ENCODE data around the gene KCNJ11. TPM values are rescaled to one million over a fixed set of nuclear protein-coding genes. Genes with fewer than 3 reads are reported as not detected.
"Not testable (repeated sequence)": the region's sequence is repeated elsewhere in the genome, so short reads cannot be mapped to it uniquely, and the experiment has no call there.

The KCNJ11 gene
- total and polyA plus RNA-seq, 8 donors: 1.5 to 22.9 (median 7.2) TPM; not detected in 1

GRCh38 chr11:17431139-17431538, 42.7 kb upstream of the KCNJ11 start:
- DNase-seq: no peak
- no peak overlapping the region for H3K27ac ChIP-seq
- H3K9me3 ChIP-seq: no peaks in the 10 kb centered on the region
- peaks cover 0 to 4% (median 0%) of the 10 kb centered on the region in 4 donors for H3K4me1 ChIP-seq
- H3K4me3 ChIP-seq: no peak overlapping the region
- 53 to 64% (median 60%) methylated on average over 6 to 8 of the region's 8 CpGs for WGBS, 5 donors
- peaks cover 0 to 3% (median 0%) of the 10 kb centered on the region in 3 donors for H3K27me3 ChIP-seq
- TF ChIP-seq EP300 (IDR thresholded peaks at IDR 0.05): no peak
- intact Hi-C loops (cut with DNase I; ENCODE audit: low total_unique reads): no loop called here
- no peaks in the 10 kb centered on the region for H3K36me3 ChIP-seq

DNA sequence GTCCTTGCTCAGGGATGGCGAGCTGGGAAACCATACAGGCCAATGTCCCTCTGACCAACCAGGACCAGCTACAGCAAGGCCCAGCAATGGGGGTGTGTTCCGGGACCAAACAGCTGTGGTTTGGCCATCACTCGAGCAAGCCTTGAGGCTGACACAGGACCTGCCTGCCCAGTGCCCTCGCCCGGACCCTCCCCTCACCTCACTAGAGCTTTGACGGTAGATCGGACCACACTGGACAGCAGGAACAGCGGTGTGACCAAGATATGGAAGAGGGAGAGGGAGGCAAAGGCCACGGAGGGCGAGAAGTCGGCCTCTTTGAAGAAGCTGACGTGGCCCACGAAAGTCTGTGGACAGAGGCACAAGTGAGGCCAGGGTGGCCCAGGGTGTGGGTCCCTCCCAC, 42.2 kb upstream of the KCNJ11 start:
- Histone ChIP-seq H3K27me3 (peaks cover 0 to 3% (median 0%) of the 10 kb centered on the region in 3 donors), H3K36me3 (no peaks in the 10 kb centered on the region), H3K4me1 (peaks cover 0 to 4% (median 0%) of the 10 kb centered on the region in 4 donors), H3K9me3 (no peaks in the 10 kb centered on the region), H3K4me3 (no peak overlapping the region), H3K27ac (no peak overlapping the region)
- 86 to 96% (median 90%) methylated on average over 10 to 13 of the region's 13 CpGs for WGBS, 5 donors
- intact Hi-C loops (cut with DNase I; ENCODE audit: low total_unique reads): no loop called here
- no peak for DNase-seq
- no peak for TF ChIP-seq POLR2AphosphoS5 (IDR thresholded peaks at IDR 0.05)
- no peak for TF ChIP-seq POLR2A (IDR thresholded peaks at IDR 0.05)
- TF ChIP-seq EP300 (IDR thresholded peaks at IDR 0.05): no peak
- TF ChIP-seq, protein P1, sequence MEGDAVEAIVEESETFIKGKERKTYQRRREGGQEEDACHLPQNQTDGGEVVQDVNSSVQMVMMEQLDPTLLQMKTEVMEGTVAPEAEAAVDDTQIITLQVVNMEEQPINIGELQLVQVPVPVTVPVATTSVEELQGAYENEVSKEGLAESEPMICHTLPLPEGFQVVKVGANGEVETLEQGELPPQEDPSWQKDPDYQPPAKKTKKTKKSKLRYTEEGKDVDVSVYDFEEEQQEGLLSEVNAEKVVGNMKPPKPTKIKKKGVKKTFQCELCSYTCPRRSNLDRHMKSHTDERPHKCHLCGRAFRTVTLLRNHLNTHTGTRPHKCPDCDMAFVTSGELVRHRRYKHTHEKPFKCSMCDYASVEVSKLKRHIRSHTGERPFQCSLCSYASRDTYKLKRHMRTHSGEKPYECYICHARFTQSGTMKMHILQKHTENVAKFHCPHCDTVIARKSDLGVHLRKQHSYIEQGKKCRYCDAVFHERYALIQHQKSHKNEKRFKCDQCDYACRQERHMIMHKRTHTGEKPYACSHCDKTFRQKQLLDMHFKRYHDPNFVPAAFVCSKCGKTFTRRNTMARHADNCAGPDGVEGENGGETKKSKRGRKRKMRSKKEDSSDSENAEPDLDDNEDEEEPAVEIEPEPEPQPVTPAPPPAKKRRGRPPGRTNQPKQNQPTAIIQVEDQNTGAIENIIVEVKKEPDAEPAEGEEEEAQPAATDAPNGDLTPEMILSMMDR (IDR thresholded peaks at IDR 0.05): no peak

DNA sequence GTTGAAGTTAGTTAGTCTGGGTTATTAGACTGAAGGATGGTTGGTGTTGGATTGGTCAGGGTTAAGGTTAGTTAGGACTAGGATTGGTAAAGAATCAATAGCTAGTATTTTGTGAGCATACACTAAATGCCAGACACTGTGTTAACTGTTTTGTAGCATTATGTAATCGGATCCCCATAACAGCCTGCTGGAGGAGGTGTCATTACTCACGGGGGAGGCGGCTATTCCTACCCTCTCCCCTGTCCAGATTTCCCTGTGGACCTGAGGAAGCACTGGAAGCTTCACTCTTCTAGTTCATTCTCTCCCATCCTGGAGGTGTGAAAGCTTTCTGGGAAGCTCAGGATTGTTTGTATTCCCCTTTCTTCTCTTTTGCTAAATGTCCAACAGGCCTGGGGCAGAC, 40.5 kb upstream of the KCNJ11 start:
- TF ChIP-seq, protein P1 (IDR thresholded peaks at IDR 0.05): no peak
- TF ChIP-seq POLR2A (IDR thresholded peaks at IDR 0.05): no peak
- no peak for TF ChIP-seq EP300 (IDR thresholded peaks at IDR 0.05)
- no peak for TF ChIP-seq POLR2AphosphoS5 (IDR thresholded peaks at IDR 0.05)
- H3K4me1 ChIP-seq: peaks cover 0 to 4% (median 0%) of the 10 kb centered on the region in 4 donors
- H3K4me3 ChIP-seq: no peak overlapping the region
- DNase-seq: no peak
- H3K27ac ChIP-seq: no peak overlapping the region
- peaks cover 0 to 3% (median 0%) of the 10 kb centered on the region in 3 donors for H3K27me3 ChIP-seq
- H3K9me3 ChIP-seq: no peaks in the 10 kb centered on the region
- intact Hi-C loops (cut with DNase I; ENCODE audit: low total_unique reads): no loop called here
- no peaks in the 10 kb centered on the region for H3K36me3 ChIP-seq
- WGBS, 5 donors: 83 to 90% (median 85%) methylated on average over 3 of the region's 3 CpGs

DNA sequence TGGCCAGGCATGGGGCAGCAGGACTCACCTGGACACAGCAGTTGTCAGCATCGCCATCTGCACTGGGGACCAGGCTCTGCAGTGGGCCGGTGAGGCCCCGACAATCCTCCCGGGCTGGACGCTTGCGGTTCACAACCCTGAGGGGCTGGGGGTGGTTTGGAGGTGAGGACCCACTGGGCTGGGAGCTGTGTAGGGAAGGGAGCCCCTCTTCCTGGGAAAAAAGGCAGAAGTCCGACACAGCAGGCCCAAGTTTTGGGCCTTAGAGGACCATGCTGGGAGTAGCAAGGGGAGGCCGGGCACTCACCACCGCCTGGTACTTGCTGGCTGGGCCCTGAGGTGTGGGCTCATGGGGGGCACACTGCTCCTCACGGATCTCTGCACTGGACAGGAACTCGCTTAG, 39.8 kb upstream of the KCNJ11 start:
- TF ChIP-seq, protein P1 (IDR thresholded peaks at IDR 0.05): no peak
- no peak for TF ChIP-seq EP300 (IDR thresholded peaks at IDR 0.05)
- TF ChIP-seq POLR2AphosphoS5 (IDR thresholded peaks at IDR 0.05): no peak
- no peak for TF ChIP-seq POLR2A (IDR thresholded peaks at IDR 0.05)
- Histone ChIP-seq H3K9me3 (no peaks in the 10 kb centered on the region), H3K4me3 (no peak overlapping the region), H3K27me3 (peaks cover 0 to 3% (median 0%) of the 10 kb centered on the region in 3 donors), H3K36me3 (no peaks in the 10 kb centered on the region), H3K27ac (no peak overlapping the region), H3K4me1 (peaks cover 0 to 4% (median 0%) of the 10 kb centered on the region in 4 donors)
- DNase-seq: no peak
- 91 to 97% (median 93%) methylated on average over 10 to 11 of the region's 11 CpGs for WGBS, 5 donors
- intact Hi-C loops (cut with DNase I; ENCODE audit: low total_unique reads): no loop called here

DNA sequence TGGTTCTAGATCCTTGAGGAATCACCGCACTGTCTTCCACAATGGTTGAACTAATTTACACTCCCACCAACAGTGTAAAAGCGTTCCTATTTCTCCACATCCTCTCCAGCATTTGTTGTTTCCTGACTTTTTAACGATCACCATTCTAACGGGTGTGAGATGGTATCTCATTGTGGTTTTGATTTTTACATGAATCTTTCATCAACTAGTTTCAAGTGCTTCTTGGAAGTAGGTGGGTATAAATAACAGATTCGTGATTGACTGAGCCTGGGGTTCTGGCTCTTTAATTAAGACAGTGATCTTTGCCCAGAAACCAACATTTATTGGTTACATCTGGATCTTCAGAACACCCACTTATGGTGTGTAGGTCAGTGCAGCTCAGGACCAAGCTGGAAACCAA, 37.8 kb upstream of the KCNJ11 start:
- 64 to 86% (median 73%) methylated on average over 5 of the region's 5 CpGs for WGBS, 5 donors
- H3K36me3 ChIP-seq; H3K4me3 ChIP-seq; H3K27me3 ChIP-seq; intact Hi-C loops (cut with DNase I; ENCODE audit: low total_unique reads); H3K27ac ChIP-seq; H3K4me1 ChIP-seq; H3K9me3 ChIP-seq; DNase-seq: not testable (repeated sequence)
